NCI-H1436 treated with DMSO at 0.1 percent for 48 hours (cell line): ENCODE results near the gene STEAP3.
"Not testable (repeated sequence)": the region's sequence is repeated elsewhere in the genome, so short reads cannot be mapped to it uniquely, and the experiment has no call there.

Experiments
- DNase-seq: peaks from one replicate; lab custom pipeline; 2025; lab: John Stamatoyannopoulos, UW

Gene STEAP3

GRCh38 chr2:119264781-119265692 lies 41.4 kb downstream of the STEAP3 start:
- no peak for DNase-seq

DNA sequence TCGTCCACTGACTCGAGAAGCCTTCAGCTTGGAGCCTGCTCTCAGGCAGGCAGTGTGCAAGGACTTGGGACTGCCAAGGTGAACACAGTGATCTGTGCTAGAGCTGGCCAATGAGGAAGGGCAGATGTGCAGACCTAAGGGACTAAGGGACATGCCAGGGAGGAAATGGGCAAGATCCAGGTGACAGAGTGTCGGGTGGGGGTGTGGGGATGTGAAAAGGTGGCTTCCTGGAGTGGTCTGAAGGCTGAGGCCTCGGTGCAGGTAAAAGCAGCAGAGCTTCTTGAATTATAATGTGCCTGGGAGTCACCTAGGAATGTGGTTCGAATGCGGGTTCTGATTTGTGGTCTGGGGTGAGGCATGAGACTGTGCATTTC lies 42.0 kb downstream of the STEAP3 start:
- DNase-seq = no peak

- no peak for DNase-seq
Observed at GRCh38 chr2:119266091-119266589, 42.5 kb downstream of the STEAP3 start.

DNA sequence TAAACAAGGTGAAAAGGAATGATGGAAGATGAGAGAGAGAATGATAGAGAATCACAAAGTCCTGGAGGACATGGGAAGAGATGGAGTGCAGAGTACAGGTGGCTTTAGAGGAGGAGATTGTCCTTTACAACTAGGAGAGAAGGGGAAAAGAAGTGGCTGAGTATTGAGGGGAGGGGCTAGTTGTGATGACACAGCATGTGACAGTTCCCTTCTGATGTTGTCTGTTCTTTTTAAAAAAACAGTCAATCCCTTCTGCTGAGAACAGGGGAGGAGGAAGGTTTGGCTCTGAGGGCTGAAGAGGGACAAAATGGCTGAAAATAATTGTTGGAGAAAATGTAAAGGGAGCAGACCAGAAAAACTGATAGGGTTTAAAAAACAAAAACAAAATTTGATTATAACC lies 44.0 kb downstream of the STEAP3 start:
- DNase-seq = no peak

DNA sequence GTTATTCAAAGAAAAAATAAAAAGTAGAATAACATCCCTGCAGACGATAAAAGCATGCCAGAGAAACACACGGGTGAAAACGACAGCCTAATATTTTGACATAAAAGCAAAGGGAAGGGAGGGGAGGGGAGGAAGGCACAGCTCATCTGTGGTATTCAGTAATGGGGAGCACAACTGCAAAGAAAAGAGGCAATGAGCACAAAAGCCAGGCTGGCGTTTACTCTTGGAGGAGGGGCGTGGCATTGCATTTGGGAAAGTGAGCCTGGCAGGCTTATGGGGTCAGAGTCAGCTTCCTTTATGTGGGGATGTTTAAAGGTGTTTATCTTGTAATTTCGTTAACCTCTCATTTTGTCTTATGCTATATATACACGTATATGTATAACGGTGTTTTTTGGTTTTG lies 53.2 kb downstream of the STEAP3 start:
- no peak for DNase-seq

DNA sequence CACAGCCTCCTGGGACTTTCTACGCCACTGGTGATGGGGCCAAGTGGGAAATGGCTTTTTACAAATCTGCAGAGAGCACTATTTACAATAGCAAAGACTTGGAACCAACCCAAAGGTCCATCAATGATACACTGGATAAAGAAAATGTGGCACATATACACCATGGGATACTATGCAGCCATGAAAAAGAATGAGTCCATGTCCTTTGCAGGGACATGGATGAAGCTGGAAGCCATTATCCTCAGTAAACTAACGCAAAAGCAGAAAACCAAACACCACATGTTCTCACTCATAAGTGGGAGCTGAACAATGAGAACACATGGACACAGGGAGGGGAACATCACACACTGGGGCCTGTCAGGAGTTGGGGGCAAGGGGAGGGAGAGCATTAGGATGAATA lies 54.8 kb downstream of the STEAP3 start:
- not testable (repeated sequence) for DNase-seq

DNA sequence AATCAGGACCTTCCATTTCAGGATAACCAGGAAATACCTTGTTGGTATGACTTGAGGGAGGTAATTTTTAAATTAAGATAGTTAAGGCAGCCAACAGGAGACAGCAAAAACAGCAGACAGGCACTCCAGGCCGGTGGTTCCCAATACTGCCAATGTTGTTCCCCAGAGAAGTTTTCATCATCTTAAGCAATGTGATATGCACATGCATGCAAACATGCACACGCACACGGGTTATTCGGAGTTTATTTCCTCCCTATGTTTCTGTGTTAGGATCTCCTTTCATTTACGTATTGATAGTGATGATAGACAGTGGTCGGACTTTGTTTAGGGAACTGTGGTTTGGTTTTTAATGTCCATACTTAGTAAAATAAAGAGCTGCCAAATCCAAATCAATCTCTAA lies 55.3 kb downstream of the STEAP3 start:
- DNase-seq = no peak

- no peak for DNase-seq
Observed at GRCh38 chr2:119279666-119280065, 56.0 kb downstream of the STEAP3 start.

- no peak for DNase-seq
Observed at GRCh38 chr2:119280680-119281079, 57.0 kb downstream of the STEAP3 start.

GRCh38 chr2:119282146-119282995 lies 58.7 kb downstream of the STEAP3 start:
- DNase-seq = no peak

- no peak for DNase-seq
Observed at GRCh38 chr2:119282996-119283511, 59.4 kb downstream of the STEAP3 start.

DNA sequence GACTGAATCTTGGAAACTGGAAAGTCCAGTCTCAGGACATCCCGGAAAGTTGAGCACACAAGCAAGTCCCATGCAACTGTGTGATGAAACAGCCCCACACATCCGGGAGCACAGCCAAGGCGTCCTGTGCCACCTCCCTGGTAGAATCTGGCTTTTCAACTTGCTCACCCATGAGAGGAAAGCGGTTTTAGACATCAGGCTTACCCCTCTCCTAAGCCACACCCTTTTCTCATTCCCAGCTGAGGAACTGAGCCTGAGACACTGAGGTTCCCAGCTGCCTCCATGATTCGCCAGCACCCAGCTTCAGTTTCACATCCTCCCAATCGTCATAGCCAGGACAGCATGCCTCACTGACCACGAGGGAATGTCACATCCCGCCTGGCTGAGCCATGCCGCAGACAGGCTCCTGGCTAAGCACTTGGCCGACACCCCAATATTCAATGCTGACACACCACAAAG lies 60.3 kb downstream of the STEAP3 start:
- no peak for DNase-seq

DNA sequence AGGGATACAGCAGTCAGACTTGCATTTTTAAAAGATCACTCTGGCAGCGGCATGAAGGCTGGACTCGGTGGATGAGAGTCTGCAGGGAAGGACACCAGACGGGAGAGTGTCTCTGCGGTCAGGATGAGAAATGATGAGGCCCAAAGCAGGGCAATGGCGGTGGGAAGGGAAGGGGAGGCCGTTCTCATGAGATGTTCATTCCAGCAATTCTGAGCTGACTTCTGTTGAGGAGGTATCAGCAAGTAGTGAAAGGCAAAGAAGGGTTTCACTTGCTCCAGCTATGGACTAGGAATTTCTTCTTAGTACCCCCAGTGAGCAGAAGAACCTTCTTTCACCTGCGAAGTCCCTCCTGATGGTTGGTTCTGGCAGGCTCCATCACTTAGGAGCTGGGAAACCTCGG lies 63.0 kb downstream of the STEAP3 start:
- DNase-seq = no peak

DNA sequence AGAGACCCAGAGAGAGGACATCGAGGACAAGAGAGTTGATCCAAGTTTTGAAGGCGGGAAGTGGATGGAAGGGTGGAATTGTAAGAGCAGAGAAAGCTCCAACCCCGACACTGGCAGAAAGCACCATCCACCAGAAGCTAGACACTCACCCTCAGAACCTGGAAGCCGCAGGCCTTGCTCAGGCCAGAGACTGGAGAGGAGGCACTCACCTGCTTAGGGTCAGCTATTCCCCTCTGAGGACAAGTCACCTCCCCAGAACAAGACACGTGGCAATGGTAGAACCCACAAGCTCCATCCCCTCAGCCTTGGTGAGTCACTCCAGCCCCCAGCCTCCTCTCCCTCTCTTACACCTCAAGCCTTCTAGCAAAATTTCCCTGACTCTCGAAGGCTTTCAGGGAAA lies 64.9 kb downstream of the STEAP3 start:
- no peak for DNase-seq

- DNase-seq = no peak
Observed at GRCh38 chr2:119289093-119289492, 65.5 kb downstream of the STEAP3 start.

DNA sequence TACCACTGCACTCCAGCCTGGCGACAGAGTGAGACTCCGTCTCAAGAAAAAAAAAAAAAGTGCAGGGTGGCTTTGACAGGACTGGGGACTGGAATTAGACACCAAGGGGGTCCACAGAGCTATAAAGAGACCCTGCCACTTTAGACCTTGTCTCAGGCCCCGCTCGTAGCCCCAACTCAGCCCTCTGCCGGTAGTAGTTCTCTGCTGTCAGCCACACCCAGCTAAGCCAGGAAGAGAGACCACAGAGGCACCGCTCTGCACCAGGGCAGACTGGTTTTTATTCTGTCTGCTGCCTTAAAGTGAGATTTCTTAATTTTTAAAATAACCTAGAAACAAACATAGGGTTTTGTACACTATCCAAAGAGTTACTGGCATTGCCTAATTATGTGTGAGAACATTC lies 66.0 kb downstream of the STEAP3 start:
- DNase-seq = no peak

DNA sequence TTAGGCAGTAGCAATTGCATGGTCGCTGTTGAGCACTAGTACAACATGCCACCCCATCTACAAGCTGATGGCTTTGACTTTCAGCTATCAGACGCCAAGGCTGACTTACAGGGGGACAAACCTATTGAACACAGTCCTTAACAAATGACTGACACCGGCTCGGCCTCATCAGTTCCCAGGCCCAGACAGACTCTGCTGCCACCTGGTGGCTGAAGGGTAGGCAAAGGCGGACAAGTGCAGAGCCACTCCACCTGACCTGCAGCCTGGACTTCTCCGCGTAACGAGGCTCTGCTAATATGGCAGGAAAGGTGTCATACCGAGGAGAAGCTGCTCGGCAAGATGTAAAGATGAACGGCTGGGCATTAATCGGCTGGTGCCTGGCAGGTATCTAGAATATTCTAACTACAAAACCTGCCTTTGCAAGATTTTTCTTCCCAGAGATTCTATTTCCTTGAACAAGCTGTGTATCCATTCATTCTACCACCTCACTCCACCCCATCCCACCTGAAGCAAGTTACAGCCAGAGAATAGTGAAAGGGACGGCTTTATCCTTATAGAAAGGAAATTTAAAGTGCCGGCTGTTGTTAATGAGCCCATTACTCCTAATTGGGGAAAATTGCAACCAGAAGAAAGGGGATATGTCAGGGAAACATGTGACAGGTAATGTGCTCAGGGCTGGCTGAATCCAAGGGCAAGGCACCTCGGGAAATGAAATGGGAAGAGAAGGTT lies 67.4 kb downstream of the STEAP3 start:
- peak; percentile 8 for DNase-seq

DNA sequence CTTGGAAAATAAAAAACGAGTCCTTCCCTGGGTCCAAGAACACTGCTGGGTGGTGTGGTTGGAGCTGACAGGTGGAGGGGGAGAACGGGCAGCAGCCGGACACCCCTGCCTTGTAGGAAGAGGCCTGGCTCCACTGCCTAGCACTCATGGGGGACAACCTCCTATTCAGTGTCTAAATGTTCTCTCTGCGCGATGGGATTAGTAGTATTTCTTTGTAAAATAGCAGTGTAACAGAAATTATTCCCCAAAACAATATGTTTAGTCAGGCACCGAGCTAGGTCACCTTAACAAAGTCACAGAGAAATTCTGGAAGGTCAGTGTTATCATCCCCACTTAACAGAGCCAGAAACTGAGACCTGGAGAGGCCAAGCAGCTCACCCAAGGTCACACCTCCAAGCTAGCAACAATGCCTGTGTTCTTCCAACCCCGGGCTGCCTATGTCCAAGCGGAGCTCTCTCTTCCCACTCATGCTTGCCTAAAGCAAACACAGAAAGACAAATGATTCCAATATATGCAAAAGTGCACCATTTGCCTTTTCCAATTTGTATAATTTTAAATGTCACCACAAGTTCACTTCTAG lies 68.0 kb downstream of the STEAP3 start:
- no peak for DNase-seq

DNA sequence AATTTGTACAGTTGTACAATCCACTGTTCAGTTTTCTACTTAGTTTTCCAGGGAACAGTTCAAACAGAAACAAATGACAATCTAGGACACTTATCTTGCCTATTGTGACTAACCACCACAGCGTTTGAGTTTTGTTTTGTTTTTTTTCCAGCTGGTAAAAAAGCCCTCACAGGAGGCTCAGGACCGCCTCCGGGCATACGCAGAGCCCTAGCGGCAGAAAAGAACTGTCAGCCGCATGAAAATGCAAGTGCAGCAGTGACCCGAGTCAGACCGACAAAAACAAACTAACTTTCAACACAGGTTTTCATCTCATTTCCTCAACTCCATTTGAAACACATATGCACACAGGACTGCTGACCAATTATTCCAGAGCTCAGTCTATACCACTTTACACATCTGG lies 68.6 kb downstream of the STEAP3 start:
- DNase-seq = no peak

GRCh38 chr2:119293254-119293653 lies 69.6 kb downstream of the STEAP3 start:
- no peak for DNase-seq

- DNase-seq = no peak
Observed at GRCh38 chr2:119293900-119294299, 70.3 kb downstream of the STEAP3 start.

DNA sequence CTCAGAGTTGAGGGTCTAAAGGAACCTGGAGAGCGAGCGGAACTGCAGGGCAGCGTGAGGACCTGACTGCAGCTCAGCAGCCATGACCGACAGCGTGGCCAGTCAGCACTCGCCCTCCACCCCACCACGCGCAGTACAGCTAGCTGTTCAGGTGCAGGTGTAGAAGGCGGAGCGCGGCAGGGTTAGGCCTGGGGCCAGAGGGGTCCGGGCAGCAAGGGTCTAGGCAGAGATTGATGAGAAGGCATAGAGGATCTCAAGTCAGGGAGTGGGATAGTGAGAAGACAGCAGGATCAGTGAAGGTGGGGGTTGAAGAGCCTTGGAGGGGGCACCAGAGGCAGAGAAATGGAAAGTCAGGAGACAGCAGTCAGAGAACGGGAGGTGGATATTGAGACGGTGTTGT lies 71.0 kb downstream of the STEAP3 start:
- no peak for DNase-seq
